Neutrophil (primary cell): ENCODE results near the gene IGSF8.

Experiments
- H3K27ac ChIP-seq: fragments of 200-600 bp; sonication (generic); 2 replicates; pipeline ENCODE4 v1.5.1; 2016; ENCODE audit warnings: mild to moderate bottlenecking, moderate library complexity
- H3K27me3 ChIP-seq: fragments of 200-600 bp; sonication (generic); 2 replicates; pipeline ENCODE4 v1.6.0; 2016; ENCODE audit warnings: mild to moderate bottlenecking
- H3K36me3 ChIP-seq: fragments of 200-600 bp; sonication (generic); 2 replicates; pipeline ENCODE4 v1.5.1; 2017
- H3K4me1 ChIP-seq, 2 experiments: fragments of 200-600 bp in 1 of 2; sonication (generic) in 1 of 2; 1 replicate in 1 of 2; 2 replicates in 1 of 2; pipeline versions ENCODE4 v1.5.1 to v1.6.1; 2013 to 2016; ENCODE audit warnings: low read depth in 1 of 2, low read length in 1 of 2, mild to moderate bottlenecking in 1 of 2, moderate library complexity in 1 of 2; ENCODE audit not compliant: control insufficient read depth in 1 of 2, insufficient read depth in 1 of 2
- H3K4me3 ChIP-seq, 2 experiments: fragments of 200-600 bp in 1 of 2; sonication (generic) in 1 of 2; 1 replicate in 1 of 2; 2 replicates in 1 of 2; pipeline ENCODE4 v1.5.1; 2013 to 2016; ENCODE audit warnings: low read depth in 1 of 2, low read length in 1 of 2, mild to moderate bottlenecking in 1 of 2, moderate library complexity in 1 of 2
- H3K9me3 ChIP-seq: fragments of 200-600 bp; sonication (generic); 2 replicates; pipeline ENCODE4 v1.5.1; 2016
- TF ChIP-seq, protein P1 (sequence below): fragments of 200-600 bp; sonication (generic); IDR thresholded peaks from 2 replicates; pipeline ENCODE4 v1.5.1; 2016; ENCODE audit warnings: antibody characterized with exemption

IGSF8 gene

DNA sequence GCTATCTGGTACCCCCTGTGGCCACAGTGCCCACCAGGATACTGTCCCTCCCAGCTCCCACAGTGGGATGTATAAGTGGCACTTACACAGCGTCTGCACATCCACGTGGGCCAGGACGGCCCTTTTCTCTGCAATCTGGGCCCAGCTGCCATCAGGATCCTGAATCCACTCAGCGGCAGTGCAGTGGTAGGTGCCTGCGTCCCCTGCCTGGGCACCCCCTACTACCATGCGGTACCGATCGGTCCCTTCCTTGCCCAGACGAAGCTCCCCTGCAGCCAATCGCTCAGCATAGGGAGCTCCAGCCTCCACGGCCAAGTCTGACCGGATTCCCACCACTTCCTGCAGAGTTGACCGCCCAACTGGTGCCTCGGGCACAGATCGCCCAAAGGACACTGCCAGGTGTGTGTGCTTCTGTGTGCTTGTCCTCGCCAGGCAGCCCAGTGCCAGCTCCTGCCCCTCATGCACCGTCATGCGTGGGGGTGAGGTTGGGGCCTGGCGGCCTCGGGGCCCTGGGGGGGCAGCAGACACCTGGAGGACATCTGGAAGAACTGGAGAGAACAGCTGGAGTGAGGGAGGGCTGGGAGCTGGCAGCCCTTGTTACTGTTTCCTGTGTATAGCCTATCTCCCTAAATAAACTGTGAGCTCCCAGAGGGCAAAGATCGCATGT lies 4.7 kb downstream of the IGSF8 start:
- TF ChIP-seq, protein P1, sequence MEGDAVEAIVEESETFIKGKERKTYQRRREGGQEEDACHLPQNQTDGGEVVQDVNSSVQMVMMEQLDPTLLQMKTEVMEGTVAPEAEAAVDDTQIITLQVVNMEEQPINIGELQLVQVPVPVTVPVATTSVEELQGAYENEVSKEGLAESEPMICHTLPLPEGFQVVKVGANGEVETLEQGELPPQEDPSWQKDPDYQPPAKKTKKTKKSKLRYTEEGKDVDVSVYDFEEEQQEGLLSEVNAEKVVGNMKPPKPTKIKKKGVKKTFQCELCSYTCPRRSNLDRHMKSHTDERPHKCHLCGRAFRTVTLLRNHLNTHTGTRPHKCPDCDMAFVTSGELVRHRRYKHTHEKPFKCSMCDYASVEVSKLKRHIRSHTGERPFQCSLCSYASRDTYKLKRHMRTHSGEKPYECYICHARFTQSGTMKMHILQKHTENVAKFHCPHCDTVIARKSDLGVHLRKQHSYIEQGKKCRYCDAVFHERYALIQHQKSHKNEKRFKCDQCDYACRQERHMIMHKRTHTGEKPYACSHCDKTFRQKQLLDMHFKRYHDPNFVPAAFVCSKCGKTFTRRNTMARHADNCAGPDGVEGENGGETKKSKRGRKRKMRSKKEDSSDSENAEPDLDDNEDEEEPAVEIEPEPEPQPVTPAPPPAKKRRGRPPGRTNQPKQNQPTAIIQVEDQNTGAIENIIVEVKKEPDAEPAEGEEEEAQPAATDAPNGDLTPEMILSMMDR = no peak
- H3K27ac ChIP-seq = no peak overlapping the region
- peaks cover 6 to 9% of the 10 kb centered on the region in 2 experiments for H3K4me1 ChIP-seq
- H3K4me3 ChIP-seq = no peak overlapping the region
- H3K36me3 ChIP-seq = no peaks in the 10 kb centered on the region
- no peaks in the 10 kb centered on the region for H3K9me3 ChIP-seq
- peaks cover 14% of the 10 kb centered on the region for H3K27me3 ChIP-seq

DNA sequence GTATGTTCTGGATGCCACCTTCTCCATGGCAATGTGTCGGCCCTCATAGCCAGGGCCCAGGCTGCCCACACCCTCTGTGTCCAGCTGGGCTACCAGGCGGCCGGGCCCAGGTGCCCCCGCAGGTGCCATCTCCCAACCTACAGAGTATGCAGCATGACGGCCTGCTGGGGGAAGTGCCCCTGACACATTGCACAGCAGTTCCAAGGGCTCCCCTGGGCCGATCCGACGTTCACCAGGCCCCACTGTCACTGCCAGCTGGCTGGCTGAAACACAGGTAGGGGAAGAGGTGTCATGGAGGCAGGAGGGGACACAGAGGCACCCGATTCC lies 5.4 kb downstream of the IGSF8 start:
- Histone ChIP-seq H3K36me3 (no peaks in the 10 kb centered on the region), H3K27ac (no peak overlapping the region), H3K4me3 (no peak overlapping the region), H3K9me3 (no peaks in the 10 kb centered on the region), H3K27me3 (peaks cover 12% of the 10 kb centered on the region), H3K4me1 (peaks cover 3 to 5% of the 10 kb centered on the region in 2 experiments)
- TF ChIP-seq, protein P1 = no peak

DNA sequence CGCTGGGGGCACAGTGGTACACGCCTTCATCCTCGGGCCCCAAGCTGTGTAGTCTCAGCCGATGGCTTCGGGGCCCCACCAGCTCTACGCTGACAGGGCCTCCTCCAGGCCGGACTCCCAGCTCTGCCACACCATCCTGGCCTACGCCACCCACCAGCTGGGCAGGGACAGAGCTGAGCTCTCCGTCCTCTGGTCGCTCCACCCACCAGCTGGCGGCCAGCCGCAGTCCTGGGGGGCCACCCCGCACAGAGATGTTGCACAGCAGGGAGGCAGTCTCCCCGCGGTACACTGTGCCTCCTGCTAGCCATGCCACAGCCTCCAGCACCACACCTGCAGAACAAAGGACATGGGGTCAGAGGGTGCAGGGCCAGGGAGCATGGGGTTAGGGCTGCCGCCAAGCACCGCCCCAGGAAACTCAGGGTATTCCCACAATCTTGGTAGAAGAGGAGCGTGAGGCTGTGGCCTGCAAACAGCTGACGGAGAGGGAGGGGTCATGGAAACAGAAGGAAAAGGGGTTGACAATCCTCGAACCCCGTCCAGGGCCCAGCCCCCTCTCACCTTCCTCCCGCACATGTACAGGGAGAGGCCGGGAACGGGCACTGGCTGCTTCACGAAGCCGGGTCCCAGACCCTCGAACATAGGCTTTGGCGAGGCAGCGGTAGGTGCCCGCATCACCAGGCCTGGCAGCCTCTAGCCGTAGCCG lies 5.9 kb downstream of the IGSF8 start:
- Histone ChIP-seq H3K4me3 (no peak overlapping the region), H3K4me1 (no peaks in the 10 kb centered on the region), H3K27ac (no peak overlapping the region), H3K9me3 (no peaks in the 10 kb centered on the region), H3K36me3 (no peaks in the 10 kb centered on the region), H3K27me3 (peaks cover 7% of the 10 kb centered on the region)
- TF ChIP-seq, protein P1 = no peak

DNA sequence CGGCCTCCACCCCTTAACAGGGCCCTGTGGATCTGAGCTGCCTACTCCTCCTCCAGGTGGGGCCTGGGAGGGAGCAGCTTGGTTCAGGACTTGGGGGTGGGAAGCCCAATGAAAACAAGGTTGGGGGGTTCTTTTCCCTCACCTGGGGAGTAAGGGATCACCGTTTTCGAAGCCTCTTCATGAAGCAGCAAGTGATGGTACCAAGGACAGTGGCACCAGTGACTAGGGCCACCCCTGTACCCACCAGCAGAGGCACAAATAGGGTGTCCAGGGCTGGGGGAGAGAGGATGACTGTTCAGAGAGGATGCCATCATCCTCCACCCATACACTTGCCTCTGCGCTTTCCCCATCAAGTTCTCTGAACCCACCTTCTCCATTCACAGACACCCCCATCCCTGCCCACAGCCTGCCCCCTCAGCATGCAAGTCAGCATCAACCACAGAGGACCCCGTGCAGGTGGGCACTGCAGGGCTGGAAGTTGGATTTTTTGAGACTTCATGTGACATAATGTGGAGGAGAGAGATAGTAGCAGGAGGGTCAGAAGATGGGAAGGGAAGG lies 6.7 kb downstream of the IGSF8 start:
- no peak overlapping the region for H3K4me3 ChIP-seq
- no peaks in the 10 kb centered on the region for H3K27me3 ChIP-seq
- no peaks in the 10 kb centered on the region for H3K36me3 ChIP-seq
- H3K27ac ChIP-seq = no peak overlapping the region
- H3K4me1 ChIP-seq = no peaks in the 10 kb centered on the region
- H3K9me3 ChIP-seq = no peaks in the 10 kb centered on the region
- TF ChIP-seq, protein P1 = no peak

DNA sequence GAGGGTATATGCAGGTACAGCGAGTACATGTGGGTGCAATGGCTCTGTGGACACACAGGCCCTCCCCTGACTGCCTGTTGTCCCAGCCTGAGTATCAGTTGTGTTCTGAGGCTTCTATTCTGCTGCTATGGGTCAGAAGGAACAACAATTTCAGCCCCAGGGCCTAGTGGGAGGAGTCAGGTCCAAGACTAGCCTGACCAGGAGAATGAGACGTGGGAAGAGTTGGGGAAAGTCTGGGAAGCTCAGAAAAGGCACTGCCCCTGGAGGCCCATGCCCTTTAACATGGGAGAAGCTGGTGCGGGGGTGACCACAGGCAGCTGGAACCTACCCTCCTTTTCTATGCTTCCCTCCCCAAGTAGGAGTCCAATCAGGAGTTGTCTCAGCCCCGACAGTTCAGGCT lies 7.7 kb downstream of the IGSF8 start:
- TF ChIP-seq, protein P1 = no peak

More for the DNA sequence above, 7.7 kb downstream of the IGSF8 start:
- H3K27me3 ChIP-seq = peaks cover 7% of the 10 kb centered on the region
- H3K4me3 ChIP-seq = no peak overlapping the region
- H3K27ac ChIP-seq = no peak overlapping the region
- H3K4me1 ChIP-seq = no peaks in the 10 kb centered on the region
- H3K9me3 ChIP-seq = no peaks in the 10 kb centered on the region
- H3K36me3 ChIP-seq = no peaks in the 10 kb centered on the region
